Panc1 (cell line): Measurements from ENCODE around the gene WDR7.

ENCODE experiments used
- POLR2AphosphoS5 ChIP-seq: IDR thresholded peaks from 2 replicates; pipeline ENCODE4 v1.6.1; 2012; ENCODE audit warnings: mild to moderate bottlenecking, low read depth, low read length, moderate library complexity
- TF ChIP-seq, protein P1 (sequence below): fragments of 450-650 bp; IDR thresholded peaks from 2 replicates; pipeline ENCODE4 v1.5.1; 2017; ENCODE audit warnings: mild to moderate bottlenecking
- TF ChIP-seq, protein P2 (sequence below), 2 experiments: IDR thresholded peaks; 2 replicates each; pipeline ENCODE4 v1.6.1; 2011 to 2012; ENCODE audit warnings: low read depth in 2 of 2, control low read depth in 1 of 2, low read length in 1 of 2, mild to moderate bottlenecking in 1 of 2, moderate library complexity in 1 of 2; ENCODE audit not compliant: insufficient read depth in 1 of 2

DNA sequence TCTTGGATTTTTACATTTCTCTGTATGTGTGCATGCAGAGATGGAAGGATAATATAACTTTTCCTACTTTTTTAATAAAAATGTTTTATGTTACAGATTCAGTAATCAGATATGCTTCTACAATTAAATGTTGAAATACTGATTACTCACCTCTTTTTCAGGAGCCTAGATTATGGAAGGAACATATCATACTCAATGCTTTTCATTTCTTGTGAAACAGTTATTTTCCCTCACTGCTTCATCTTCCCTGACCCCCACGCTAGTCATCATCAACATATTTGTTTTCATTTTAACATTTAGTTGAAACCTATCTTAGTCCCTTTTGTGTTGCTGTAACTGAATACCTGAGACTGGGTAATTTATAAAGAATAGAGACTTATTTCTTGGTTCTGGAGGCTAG, 190.7 kb downstream of the WDR7 start:
- TF ChIP-seq, protein P1, sequence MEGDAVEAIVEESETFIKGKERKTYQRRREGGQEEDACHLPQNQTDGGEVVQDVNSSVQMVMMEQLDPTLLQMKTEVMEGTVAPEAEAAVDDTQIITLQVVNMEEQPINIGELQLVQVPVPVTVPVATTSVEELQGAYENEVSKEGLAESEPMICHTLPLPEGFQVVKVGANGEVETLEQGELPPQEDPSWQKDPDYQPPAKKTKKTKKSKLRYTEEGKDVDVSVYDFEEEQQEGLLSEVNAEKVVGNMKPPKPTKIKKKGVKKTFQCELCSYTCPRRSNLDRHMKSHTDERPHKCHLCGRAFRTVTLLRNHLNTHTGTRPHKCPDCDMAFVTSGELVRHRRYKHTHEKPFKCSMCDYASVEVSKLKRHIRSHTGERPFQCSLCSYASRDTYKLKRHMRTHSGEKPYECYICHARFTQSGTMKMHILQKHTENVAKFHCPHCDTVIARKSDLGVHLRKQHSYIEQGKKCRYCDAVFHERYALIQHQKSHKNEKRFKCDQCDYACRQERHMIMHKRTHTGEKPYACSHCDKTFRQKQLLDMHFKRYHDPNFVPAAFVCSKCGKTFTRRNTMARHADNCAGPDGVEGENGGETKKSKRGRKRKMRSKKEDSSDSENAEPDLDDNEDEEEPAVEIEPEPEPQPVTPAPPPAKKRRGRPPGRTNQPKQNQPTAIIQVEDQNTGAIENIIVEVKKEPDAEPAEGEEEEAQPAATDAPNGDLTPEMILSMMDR, result no peak
- no peak for TF ChIP-seq POLR2AphosphoS5
- TF ChIP-seq, protein P2, sequence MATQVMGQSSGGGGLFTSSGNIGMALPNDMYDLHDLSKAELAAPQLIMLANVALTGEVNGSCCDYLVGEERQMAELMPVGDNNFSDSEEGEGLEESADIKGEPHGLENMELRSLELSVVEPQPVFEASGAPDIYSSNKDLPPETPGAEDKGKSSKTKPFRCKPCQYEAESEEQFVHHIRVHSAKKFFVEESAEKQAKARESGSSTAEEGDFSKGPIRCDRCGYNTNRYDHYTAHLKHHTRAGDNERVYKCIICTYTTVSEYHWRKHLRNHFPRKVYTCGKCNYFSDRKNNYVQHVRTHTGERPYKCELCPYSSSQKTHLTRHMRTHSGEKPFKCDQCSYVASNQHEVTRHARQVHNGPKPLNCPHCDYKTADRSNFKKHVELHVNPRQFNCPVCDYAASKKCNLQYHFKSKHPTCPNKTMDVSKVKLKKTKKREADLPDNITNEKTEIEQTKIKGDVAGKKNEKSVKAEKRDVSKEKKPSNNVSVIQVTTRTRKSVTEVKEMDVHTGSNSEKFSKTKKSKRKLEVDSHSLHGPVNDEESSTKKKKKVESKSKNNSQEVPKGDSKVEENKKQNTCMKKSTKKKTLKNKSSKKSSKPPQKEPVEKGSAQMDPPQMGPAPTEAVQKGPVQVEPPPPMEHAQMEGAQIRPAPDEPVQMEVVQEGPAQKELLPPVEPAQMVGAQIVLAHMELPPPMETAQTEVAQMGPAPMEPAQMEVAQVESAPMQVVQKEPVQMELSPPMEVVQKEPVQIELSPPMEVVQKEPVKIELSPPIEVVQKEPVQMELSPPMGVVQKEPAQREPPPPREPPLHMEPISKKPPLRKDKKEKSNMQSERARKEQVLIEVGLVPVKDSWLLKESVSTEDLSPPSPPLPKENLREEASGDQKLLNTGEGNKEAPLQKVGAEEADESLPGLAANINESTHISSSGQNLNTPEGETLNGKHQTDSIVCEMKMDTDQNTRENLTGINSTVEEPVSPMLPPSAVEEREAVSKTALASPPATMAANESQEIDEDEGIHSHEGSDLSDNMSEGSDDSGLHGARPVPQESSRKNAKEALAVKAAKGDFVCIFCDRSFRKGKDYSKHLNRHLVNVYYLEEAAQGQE (IDR thresholded peaks at IDR 0.05; ENCODE audit: insufficient read depth in 1 of 2, low read depth in 2 of 2, low read length in 1 of 2), result no peak
